Activated CD8-positive, alpha-beta memory T cell treated with anti-CD3 and anti-CD28 coated beads, Interleukin-2, amount 10 ng/mL, durations not matched to agents 7 days and 5 days (primary cell): Measurements from ENCODE around the gene CCDC171. TPM values are rescaled to one million over a fixed set of nuclear protein-coding genes. Genes with fewer than 3 reads are reported as not detected.

Experiments
- ATAC-seq: fragments of 150-1000 bp; cut with Tn5 transposase; one replicate; pipeline ENCODE4 v1.10.0; 2021; ENCODE audit warnings: moderate library complexity
- CTCF ChIA-PET: fragments of 350-600 bp; sonication (Branson Sonifier 250); formaldehyde crosslinking; loops from one replicate; lab custom pipeline; 2021; ENCODE audit warnings: antibody characterized with exemption; lab: Charles Lee
- DNase-seq: peaks from one replicate; pipeline ENCODE4 v3.0.0-alpha.2; 2020
- H3K27ac Mint-ChIP-seq: one replicate; pipeline ENCODE4 v1.8.0; 2021; ENCODE audit warnings: mild to moderate bottlenecking, mixed read lengths
- H3K27me3 Mint-ChIP-seq: one replicate; pipeline ENCODE4 v1.8.0; 2021; ENCODE audit warnings: mixed read lengths
- H3K36me3 Mint-ChIP-seq: one replicate; pipeline ENCODE4 v1.8.0; 2021; ENCODE audit warnings: mild to moderate bottlenecking, mixed read lengths
- H3K4me1 Mint-ChIP-seq: one replicate; pipeline ENCODE4 v1.8.0; 2021; ENCODE audit warnings: mixed read lengths
- H3K4me3 Mint-ChIP-seq: one replicate; pipeline ENCODE4 v1.8.0; 2021; ENCODE audit warnings: mild to moderate bottlenecking, moderate library complexity, mixed read lengths
- H3K9me3 Mint-ChIP-seq: one replicate; pipeline ENCODE4 v1.8.0; 2022; ENCODE audit warnings: low read depth, mixed read lengths
- total RNA-seq, 2 experiments: library from RNA; stranded (reverse); gene quantifications; one replicate each; pipeline ENCODE4 v1.2.3, GENCODE V29; 2021

CCDC171 gene
- total RNA-seq, 2 experiments from 2014 or later, result 2.5 to 2.9 TPM

DNA sequence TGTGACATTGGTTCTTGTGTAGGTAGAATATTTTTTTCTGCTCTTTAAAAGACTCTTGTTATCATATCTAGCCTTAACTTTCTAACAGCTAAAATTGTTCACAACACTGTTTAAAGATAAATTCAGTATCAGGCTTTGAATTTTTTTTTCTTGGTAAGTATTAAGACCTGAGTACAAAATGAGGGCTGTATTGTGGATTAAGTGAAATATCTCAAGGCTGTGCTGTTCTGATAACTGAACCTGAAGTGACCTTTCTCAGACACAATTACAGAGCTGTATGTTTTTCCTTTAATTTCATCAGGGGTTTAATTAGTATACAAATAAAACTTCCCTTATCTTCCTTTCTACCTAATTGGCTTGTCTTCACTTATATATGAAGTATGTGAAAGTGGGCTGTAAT lies 290.5 kb downstream of the CCDC171 start:
- no peaks in the 10 kb centered on the region for H3K9me3 Mint-ChIP-seq
- H3K4me3 Mint-ChIP-seq, result no peak overlapping the region
- H3K27ac Mint-ChIP-seq, result no peak overlapping the region
- H3K27me3 Mint-ChIP-seq, result no peaks in the 10 kb centered on the region
- DNase-seq, result no peak
- no peaks in the 10 kb centered on the region for H3K36me3 Mint-ChIP-seq
- no peaks in the 10 kb centered on the region for H3K4me1 Mint-ChIP-seq
- no peak for ATAC-seq
- CTCF ChIA-PET, result interaction anchor here (1.1 kb wide), 1 partner anchor 16 kb away, joined by 3 read pairs; no protein-coding TSS in a partner anchor

DNA sequence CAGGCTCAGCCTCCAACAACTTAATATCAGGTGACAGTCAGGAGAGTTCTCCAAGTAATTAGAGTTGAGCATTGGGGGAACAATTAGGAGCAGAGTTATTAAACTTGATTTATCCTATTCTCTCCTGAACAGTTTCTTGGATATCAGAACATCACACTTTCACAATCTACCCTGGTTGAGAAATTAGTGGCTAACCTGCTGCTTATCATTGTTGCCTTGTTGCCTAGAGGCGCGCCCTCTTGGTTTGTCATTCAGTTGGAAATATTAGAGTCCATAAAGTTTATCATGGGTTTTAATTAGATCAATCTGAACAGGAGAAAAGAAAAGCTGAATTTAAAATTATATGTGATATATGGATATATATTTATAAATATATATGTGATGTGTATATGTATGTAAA lies 291.1 kb downstream of the CCDC171 start:
- CTCF ChIA-PET, result no interaction called here
- DNase-seq (no peak), ATAC-seq (no peak)
- H3K27ac Mint-ChIP-seq, result no peak overlapping the region
- no peaks in the 10 kb centered on the region for H3K36me3 Mint-ChIP-seq
- no peaks in the 10 kb centered on the region for H3K4me1 Mint-ChIP-seq
- no peak overlapping the region for H3K4me3 Mint-ChIP-seq
- no peaks in the 10 kb centered on the region for H3K27me3 Mint-ChIP-seq
- no peaks in the 10 kb centered on the region for H3K9me3 Mint-ChIP-seq

DNA sequence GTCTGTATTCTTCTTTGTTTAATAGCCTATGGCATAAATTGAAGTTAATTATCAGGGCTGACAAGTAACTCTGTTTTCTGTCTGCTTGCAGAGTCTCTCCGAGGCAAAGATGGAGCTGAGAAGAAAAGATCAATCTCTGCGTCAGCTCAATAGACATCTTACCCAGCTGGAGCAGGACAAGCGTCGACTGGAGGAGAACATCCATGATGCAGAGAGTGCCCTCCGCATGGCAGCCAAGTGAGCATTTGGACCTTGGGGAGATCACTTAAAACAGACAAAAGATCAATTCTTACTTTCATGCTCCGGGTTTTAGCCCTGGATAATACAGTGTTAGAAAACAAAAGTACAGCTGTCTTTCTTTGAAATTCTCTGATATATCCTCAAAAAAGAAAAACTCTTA lies 293.8 kb downstream of the CCDC171 start:
- H3K27me3 Mint-ChIP-seq, result no peaks in the 10 kb centered on the region

DNA sequence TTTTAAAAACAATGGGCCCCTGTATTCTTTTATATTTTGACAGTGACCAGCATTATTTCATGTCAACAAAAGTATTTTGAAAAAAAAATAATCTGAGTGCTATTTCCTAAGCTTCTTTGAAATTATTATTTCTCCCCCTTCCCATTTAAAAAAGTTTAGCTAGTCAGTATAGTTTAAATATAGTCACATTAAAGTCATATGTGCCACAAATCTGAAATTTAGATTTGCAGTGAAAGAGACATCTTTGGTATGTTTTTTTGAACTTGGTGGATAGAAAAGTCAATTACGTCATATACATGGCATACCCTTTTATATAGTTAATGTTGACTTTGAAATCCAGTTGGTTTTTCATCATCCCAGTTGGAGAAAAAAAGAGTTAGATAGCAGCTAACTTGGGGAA lies 297.0 kb downstream of the CCDC171 start:
- no peaks in the 10 kb centered on the region for H3K27me3 Mint-ChIP-seq
- H3K36me3 Mint-ChIP-seq, result no peaks in the 10 kb centered on the region
- H3K27ac Mint-ChIP-seq, result no peak overlapping the region
- H3K4me3 Mint-ChIP-seq, result no peak overlapping the region
- DNase-seq (no peak), ATAC-seq (no peak)
- H3K4me1 Mint-ChIP-seq, result no peaks in the 10 kb centered on the region
- CTCF ChIA-PET, result no interaction called here
- no peaks in the 10 kb centered on the region for H3K9me3 Mint-ChIP-seq

More for the DNA sequence above, 293.8 kb downstream of the CCDC171 start:
- Mint-ChIP-seq H3K27ac (no peak overlapping the region), H3K4me1 (no peaks in the 10 kb centered on the region), H3K9me3 (no peaks in the 10 kb centered on the region), H3K36me3 (no peaks in the 10 kb centered on the region), H3K4me3 (no peak overlapping the region)
- ATAC-seq (no peak), DNase-seq (no peak)
- CTCF ChIA-PET, result no interaction called here

DNA sequence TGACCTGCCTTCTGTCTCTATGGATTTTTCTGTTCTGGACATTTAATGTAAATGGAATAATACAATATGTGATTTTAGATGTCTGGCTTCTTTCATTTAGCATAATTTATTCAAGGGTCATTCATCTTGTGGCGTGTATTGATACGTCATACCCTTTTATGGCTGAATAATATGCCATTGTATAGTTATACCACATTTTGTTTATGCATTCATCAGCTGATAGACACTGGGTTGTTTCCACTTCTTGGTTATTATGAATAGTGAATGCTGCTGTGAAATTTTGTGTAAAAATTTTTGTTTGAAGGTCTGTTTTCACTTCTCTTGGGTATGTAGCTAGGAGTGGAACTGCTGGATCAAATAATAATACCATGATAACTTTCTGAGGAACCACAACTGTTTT lies 298.9 kb downstream of the CCDC171 start:
- Mint-ChIP-seq H3K4me3 (no peak overlapping the region), H3K4me1 (no peaks in the 10 kb centered on the region), H3K36me3 (no peaks in the 10 kb centered on the region), H3K27ac (no peak overlapping the region), H3K27me3 (no peaks in the 10 kb centered on the region), H3K9me3 (no peaks in the 10 kb centered on the region)
- ATAC-seq (no peak), DNase-seq (no peak)
- CTCF ChIA-PET, result no interaction called here

DNA sequence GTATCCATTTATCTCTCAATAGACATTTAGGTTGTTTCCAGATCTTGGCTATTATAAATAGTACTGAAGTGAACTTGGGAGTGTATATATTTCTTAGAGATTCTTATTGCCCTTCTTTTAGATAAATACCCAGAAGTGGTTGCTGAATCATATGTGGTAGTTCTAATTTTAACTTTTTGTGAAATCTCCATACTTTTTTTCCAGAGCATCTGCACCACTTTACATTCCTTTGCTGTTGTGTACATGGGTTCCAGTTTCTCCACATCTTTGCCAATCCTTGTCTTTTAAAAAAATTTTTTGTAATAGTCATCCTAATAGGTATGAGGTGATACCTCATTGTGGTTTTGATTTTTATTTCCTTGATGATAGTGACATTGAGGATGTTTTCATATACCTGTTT lies 303.7 kb downstream of the CCDC171 start:
- H3K36me3 Mint-ChIP-seq, result peaks cover 1% of the 10 kb centered on the region
- no peaks in the 10 kb centered on the region for H3K4me1 Mint-ChIP-seq
- CTCF ChIA-PET, result no interaction called here
- H3K9me3 Mint-ChIP-seq, result no peaks in the 10 kb centered on the region
- ATAC-seq, result no peak
- no peaks in the 10 kb centered on the region for H3K27me3 Mint-ChIP-seq
- no peak overlapping the region for H3K4me3 Mint-ChIP-seq
- no peak overlapping the region for H3K27ac Mint-ChIP-seq
- DNase-seq, result no peak

DNA sequence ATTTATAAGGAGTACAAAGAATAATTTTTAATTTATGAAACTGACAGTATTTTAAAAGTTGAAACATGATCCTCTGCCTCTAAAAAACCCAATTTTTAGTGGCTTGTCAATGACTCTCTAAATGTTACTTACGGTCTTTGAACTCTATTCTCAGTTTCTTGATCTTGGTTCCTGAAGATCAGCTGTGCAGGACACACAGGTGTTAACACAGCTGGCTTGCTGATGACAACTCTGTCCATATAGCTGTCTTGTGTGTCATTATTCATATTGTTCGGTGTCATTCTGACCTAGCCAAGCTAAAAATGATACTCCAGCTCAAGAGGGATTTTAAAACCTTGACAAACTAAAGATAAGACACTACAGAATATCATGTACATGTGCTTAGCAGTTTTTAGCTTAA lies 314.5 kb downstream of the CCDC171 start:
- no peak overlapping the region for H3K27ac Mint-ChIP-seq
- H3K4me1 Mint-ChIP-seq, result no peaks in the 10 kb centered on the region
- H3K4me3 Mint-ChIP-seq, result no peak overlapping the region
- CTCF ChIA-PET, result interaction anchor here (0.6 kb wide), 1 partner anchor 542 kb away, joined by 5 read pairs; no protein-coding TSS in a partner anchor
- no peak for ATAC-seq
- DNase-seq, result no peak
- no peaks in the 10 kb centered on the region for H3K36me3 Mint-ChIP-seq
- H3K27me3 Mint-ChIP-seq, result peaks cover 2% of the 10 kb centered on the region
- no peaks in the 10 kb centered on the region for H3K9me3 Mint-ChIP-seq

DNA sequence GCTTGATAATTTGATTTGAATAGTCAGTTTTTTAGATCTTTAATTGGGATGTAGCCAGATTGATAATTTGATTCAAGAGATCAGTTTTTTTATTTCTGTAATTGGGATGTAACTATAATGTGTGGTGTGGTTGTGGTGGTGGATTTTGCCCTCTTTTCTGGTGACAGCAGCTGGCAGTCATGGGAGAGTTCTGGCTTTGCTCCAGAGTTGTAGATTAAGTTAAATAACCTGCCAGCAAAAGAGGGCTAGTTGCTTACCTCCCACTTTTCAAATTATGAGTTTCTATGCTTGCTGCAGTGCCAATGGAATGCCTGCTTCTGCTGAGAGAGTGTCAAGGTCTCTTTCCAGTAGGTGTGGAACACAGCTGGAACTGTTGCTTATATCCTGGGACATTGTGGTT lies 315.1 kb downstream of the CCDC171 start:
- Mint-ChIP-seq H3K4me3 (no peak overlapping the region), H3K27ac (no peak overlapping the region), H3K36me3 (no peaks in the 10 kb centered on the region), H3K4me1 (no peaks in the 10 kb centered on the region), H3K27me3 (peaks cover 2% of the 10 kb centered on the region), H3K9me3 (no peaks in the 10 kb centered on the region)
- DNase-seq (no peak), ATAC-seq (no peak)
- CTCF ChIA-PET, result interaction anchor here (0.6 kb wide), 1 partner anchor 543 kb away, joined by 5 read pairs; no protein-coding TSS in a partner anchor

DNA sequence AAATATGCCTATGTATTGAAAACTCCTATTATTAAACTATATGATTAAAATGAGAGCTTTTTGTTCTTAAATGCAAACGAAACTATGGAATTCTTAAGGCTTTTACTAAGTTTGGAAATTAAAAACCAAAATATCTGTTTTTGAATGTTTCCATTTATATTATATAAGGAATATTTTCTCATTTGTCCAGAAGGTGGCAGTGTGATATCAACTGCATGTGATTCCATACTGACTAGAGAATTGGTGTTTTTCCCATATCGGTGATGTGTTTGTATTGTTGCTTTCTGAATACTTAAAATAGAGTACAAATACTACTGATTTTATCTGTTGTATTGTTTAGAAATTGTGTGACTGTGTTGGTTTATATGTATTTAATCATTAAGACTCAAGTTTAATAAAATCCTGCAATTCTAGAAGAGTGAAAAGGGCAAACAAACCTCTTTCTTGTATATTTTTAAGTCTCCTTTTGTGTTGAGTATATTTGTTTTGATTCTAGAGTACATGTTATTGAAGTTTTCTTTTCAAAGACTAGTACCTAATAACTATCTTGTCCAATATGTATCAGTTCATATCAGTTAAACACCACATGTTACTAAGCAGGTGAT lies 320.8 kb downstream of the CCDC171 start:
- CTCF ChIA-PET, result interaction anchor here (1.5 kb wide), 1 partner anchor 15 kb away, joined by 3 read pairs; no protein-coding TSS in a partner anchor
- ATAC-seq (no peak), DNase-seq (no peak)

DNA sequence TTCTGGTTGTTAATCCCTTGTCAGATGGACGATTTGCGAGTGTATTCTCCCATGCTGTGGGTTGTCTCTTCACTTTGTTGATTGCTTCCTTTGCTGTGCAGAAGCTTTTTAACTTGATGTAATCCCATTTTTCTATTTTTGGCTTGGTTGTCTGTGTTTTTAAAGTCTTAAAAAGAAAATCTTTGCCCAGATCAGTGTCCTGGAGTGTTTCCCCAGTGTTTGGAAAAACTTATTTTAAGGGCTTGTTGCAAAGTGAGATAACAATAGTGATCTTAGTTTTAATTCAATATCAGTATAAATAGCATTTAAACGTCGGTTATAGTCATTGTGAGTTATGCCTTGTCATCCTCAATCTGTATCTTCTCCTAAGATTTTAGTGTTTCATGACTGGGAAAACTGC lies 329.5 kb downstream of the CCDC171 start:
- DNase-seq, result no peak
- Mint-ChIP-seq H3K9me3 (no peaks in the 10 kb centered on the region), H3K27me3 (no peaks in the 10 kb centered on the region), H3K27ac (no peak overlapping the region), H3K36me3 (no peaks in the 10 kb centered on the region), H3K4me3 (no peak overlapping the region), H3K4me1 (no peaks in the 10 kb centered on the region)
- ATAC-seq, result no peak
- CTCF ChIA-PET, result no interaction called here

More for the DNA sequence above, 320.8 kb downstream of the CCDC171 start:
- Mint-ChIP-seq H3K36me3 (no peaks in the 10 kb centered on the region), H3K27ac (no peak overlapping the region), H3K27me3 (peaks cover 2% of the 10 kb centered on the region), H3K4me1 (no peaks in the 10 kb centered on the region), H3K4me3 (no peak overlapping the region), H3K9me3 (no peaks in the 10 kb centered on the region)

DNA sequence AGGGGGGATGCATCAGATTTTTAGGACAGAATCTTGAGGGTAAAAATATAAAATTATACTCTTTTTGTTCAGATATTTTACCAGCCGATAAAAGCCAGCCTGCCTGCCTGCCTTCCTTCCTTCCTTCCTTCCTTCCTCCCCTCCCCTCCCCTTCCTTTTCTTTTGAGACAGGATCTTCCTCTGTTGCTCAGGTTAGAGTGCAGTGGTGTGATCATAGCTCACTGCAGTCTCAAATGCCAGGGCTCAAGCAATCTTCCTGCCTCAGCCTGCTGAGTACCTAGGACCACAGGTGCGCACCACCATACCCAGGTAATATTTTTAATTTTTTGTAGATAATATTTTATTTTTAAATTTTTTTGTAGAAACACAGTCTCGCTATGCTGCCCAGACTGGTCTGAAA lies 330.0 kb downstream of the CCDC171 start:
- CTCF ChIA-PET, result no interaction called here
- Mint-ChIP-seq H3K4me1 (no peaks in the 10 kb centered on the region), H3K4me3 (no peak overlapping the region), H3K27ac (no peak overlapping the region), H3K9me3 (no peaks in the 10 kb centered on the region), H3K27me3 (no peaks in the 10 kb centered on the region), H3K36me3 (no peaks in the 10 kb centered on the region)
- DNase-seq (no peak), ATAC-seq (no peak)

DNA sequence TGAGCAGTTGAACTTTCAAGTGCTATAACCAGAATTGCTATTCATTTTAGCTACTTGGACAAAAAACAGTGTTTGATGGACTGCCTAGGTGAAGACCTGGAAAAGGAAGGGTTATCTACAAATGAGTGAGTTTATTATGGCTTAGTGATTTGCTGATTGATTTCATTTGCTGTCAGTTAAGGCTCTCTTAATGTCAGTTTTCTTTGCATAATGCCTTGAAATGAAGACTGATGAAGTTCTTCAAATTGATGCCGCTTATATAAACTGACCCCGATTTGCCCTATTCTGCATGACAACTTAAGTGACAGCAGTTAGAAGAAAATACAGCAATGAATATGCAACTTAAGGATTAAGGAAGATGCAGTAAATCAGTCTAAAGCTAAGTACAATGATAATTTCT lies 332.6 kb downstream of the CCDC171 start:
- Mint-ChIP-seq H3K4me1 (no peaks in the 10 kb centered on the region), H3K9me3 (no peaks in the 10 kb centered on the region), H3K4me3 (no peak overlapping the region), H3K27ac (no peak overlapping the region), H3K36me3 (no peaks in the 10 kb centered on the region), H3K27me3 (no peaks in the 10 kb centered on the region)
- DNase-seq (no peak), ATAC-seq (no peak)
- CTCF ChIA-PET, result no interaction called here

DNA sequence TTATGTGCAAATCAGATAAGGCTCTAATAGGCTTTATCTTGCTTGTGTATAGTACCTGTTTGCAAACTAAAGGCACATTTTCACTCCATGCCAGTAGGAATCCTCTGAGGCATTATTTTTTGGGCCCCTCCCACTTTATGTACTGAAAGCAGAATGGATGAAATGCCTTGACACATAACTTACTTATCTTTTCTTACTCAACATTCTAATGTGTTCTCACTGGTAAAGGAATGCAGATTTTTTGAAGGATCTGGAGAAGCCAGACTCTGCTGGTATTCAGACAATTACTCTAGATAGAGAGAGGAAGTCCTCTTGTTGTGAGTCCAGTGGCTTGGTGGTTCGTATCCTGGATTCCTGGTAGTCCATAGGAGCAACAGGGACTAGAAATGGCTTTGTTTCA lies 336.7 kb downstream of the CCDC171 start:
- ATAC-seq (no peak), DNase-seq (no peak)
- CTCF ChIA-PET, result no interaction called here
- H3K4me1 Mint-ChIP-seq, result no peaks in the 10 kb centered on the region
- H3K9me3 Mint-ChIP-seq, result no peaks in the 10 kb centered on the region
- no peaks in the 10 kb centered on the region for H3K36me3 Mint-ChIP-seq
- H3K4me3 Mint-ChIP-seq, result no peak overlapping the region
- no peaks in the 10 kb centered on the region for H3K27me3 Mint-ChIP-seq
- H3K27ac Mint-ChIP-seq, result no peak overlapping the region

DNA sequence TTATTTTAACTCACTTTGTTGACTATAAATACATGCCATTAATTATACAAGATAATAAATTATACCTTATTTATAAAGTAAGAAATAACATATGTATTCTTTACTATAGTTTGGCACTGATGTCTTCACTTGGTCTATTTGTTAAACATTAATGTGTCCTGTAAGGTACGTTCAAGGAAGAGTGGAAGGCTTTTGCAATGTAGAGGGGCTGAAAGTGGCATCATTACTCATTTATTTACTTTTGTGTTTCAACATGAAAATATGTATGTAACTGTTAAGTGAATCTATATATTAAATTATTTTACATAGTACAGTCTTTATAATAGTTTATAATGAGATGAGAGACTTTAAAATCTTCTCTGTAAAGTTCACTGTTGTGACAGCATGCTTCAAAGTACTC lies 348.7 kb downstream of the CCDC171 start:
- DNase-seq (no peak), ATAC-seq (no peak)
- no peaks in the 10 kb centered on the region for H3K9me3 Mint-ChIP-seq
- no peak overlapping the region for H3K27ac Mint-ChIP-seq
- CTCF ChIA-PET, result no interaction called here
- H3K27me3 Mint-ChIP-seq, result no peaks in the 10 kb centered on the region
- no peak overlapping the region for H3K4me3 Mint-ChIP-seq
- no peaks in the 10 kb centered on the region for H3K4me1 Mint-ChIP-seq
- H3K36me3 Mint-ChIP-seq, result no peaks in the 10 kb centered on the region
